Pancreas (tissue), 10 donors: Measurements from ENCODE around the gene ATP2C2. TPM values are rescaled to one million over a fixed set of nuclear protein-coding genes. Genes with fewer than 3 reads are reported as not detected.
A peak's percentile ranks its signal among the peaks of the same experiment; 100 is the strongest.

ENCODE experiments used
- ATAC-seq, 4 donors: fragments of 200-7000 bp; cut with Tn5 transposase; one replicate each; pipeline versions ENCODE4 v1.8.0 to v1.9.1; 2020; ENCODE audit warnings: mild to moderate bottlenecking in 4 of 4, moderate library complexity in 4 of 4
- DNase-seq, 6 donors: peaks; one replicate each; pipeline ENCODE4 v3.0.0-alpha.2; 2020
- FAIRE-seq: peaks from 2 replicates; lab custom pipeline; 2012; peaks lifted over from hg19 to GRCh38; lab: Jason Lieb, UNC
- H3K27ac ChIP-seq, 4 donors: fragments of 200-600 bp; sonication (generic); 1 replicate in 3 of 4; 2 replicates in 1 of 4; pipeline versions ENCODE4 v1.5.0 to v1.8.0; 2020
- H3K27me3 ChIP-seq, 4 donors: fragments of 200-600 bp; one replicate each; pipeline ENCODE4 v1.8.0; 2021
- H3K36me3 ChIP-seq, 3 donors: fragments of 200-600 bp; sonication (generic) in 1 of 3; one replicate each; pipeline versions ENCODE4 v1.5.0 to v1.8.0; 2020 to 2021
- H3K4me1 ChIP-seq, 3 donors: fragments of 200-600 bp; one replicate each; pipeline ENCODE4 v1.8.0; 2021
- H3K4me3 ChIP-seq, 4 donors: fragments of 200-600 bp; sonication (generic) in 2 of 4; one replicate each; pipeline versions ENCODE4 v1.5.0 to v1.8.0; 2020 to 2021
- H3K9me3 ChIP-seq, 4 donors: fragments of 200-600 bp; one replicate each; pipeline ENCODE4 v1.8.0; 2021
- WGBS, 2 donors: extraction: QIAGEN DNeasy Blood & Tissue Kit; methylation state at CpG; one replicate each; pipeline ENCODE4 v1.1.7; 2013; 5-methylcytosine and 5-hydroxymethylcytosine counted together
- intact Hi-C, 3 donors: fragments of 100-400 bp; cut with DNase I; formaldehyde crosslinking; loops; one replicate each; pipeline versions ENCODE4 v1.11.1 to v1.14.2; 2022
- polyA plus RNA-seq, 2 donors: library from polyadenylated mRNA; stranded (reverse); fragments of 200-250 nt; gene quantifications; one replicate each; pipeline ENCODE4 v1.2.3, GENCODE V29; 2013
- total RNA-seq, 6 donors: library from RNA; stranded (reverse); fragmentation: NEBNext Ultra II Directional in 4 of 6; extraction: Animal tissue kit (Norgen Biotek cat#: 25700) in 4 of 6; gene quantifications; one replicate each; pipeline versions ENCODE4 v1.2.1 to v1.2.4, GENCODE V29; 2021 to 2023
- TF ChIP-seq, protein P1 (sequence below), 4 donors: fragments of 200-600 bp; sonication (generic) in 3 of 4; IDR thresholded peaks; one replicate each; pipeline versions ENCODE4 v1.5.0 to v1.8.0; 2021; ENCODE audit warnings: antibody characterized with exemption in 4 of 4
- donor health status: healthy with polysubstance abuse.
- donor health status: DM: no; HTN: no; CAD: no; lungs with moderate emphysema.
- donor health status: DM: no; HTN: no; CAD: no.
- donor health status: control.
- donor health status: control.
- donor health status: Bipolar disorder and iron deficiency.
- donor health status: DM: yes; HTN: yes; CAD: no.
- donor health status: DM: no; HTN: no; CAD: no.
- donor health status: DM: no; HTN: no; CAD: no.
- donor health status: DM: yes; HTN: yes; CAD: no.

Gene ATP2C2
- total and polyA plus RNA-seq, 8 donors = 0.47 to 6.3 (median 2.2) TPM

DNA sequence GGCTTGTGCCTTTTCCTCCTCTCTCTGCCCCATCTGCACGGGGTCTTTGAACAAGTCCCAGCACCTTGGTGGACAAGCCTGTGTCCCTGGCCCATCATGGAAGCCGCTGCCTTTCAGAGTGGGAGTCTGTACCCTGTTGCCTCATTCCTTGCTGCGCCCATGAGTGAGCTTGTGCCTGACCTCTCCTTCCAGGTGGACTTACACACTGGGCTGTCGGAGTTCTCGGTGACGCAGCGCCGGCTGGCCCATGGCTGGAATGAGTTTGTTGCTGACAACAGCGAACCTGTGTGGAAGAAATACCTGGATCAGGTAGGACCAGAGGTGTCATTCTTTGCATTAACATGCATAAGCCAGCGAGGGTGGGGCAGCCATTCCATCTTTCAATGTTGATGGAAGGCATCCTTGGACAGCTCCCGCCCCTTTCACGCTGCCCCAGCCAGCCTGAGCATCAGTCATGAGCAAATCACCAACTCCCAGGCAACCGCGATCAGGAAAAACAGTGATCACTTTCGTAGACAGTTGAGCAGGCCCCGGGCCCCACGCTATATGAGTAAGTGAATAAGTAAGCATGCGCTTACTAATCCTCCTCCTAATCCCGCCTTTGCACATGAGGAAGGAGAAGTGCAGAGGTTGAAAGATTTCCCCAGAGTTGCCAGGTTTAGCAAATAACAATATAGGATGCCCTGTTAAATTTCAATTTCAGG is 36.8 kb downstream of the ATP2C2 start:
- Histone ChIP-seq H3K9me3 (no peaks in the 10 kb centered on the region), H3K4me1 (no peaks in the 10 kb centered on the region), H3K4me3 (no peak overlapping the region), H3K27me3 (no peaks in the 10 kb centered on the region), H3K27ac (no peak overlapping the region), H3K36me3 (no peaks in the 10 kb centered on the region)
- TF ChIP-seq, protein P1, sequence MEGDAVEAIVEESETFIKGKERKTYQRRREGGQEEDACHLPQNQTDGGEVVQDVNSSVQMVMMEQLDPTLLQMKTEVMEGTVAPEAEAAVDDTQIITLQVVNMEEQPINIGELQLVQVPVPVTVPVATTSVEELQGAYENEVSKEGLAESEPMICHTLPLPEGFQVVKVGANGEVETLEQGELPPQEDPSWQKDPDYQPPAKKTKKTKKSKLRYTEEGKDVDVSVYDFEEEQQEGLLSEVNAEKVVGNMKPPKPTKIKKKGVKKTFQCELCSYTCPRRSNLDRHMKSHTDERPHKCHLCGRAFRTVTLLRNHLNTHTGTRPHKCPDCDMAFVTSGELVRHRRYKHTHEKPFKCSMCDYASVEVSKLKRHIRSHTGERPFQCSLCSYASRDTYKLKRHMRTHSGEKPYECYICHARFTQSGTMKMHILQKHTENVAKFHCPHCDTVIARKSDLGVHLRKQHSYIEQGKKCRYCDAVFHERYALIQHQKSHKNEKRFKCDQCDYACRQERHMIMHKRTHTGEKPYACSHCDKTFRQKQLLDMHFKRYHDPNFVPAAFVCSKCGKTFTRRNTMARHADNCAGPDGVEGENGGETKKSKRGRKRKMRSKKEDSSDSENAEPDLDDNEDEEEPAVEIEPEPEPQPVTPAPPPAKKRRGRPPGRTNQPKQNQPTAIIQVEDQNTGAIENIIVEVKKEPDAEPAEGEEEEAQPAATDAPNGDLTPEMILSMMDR (IDR thresholded peaks at IDR 0.05) = no peak
- peak in 1 of 6 donors; percentile 25 for DNase-seq
- intact Hi-C loops = no loop called here
- no peak for FAIRE-seq
- 78 to 85% methylated on average over 19 of the region's 19 CpGs for WGBS, 2 donors
- ATAC-seq = no peak

DNA sequence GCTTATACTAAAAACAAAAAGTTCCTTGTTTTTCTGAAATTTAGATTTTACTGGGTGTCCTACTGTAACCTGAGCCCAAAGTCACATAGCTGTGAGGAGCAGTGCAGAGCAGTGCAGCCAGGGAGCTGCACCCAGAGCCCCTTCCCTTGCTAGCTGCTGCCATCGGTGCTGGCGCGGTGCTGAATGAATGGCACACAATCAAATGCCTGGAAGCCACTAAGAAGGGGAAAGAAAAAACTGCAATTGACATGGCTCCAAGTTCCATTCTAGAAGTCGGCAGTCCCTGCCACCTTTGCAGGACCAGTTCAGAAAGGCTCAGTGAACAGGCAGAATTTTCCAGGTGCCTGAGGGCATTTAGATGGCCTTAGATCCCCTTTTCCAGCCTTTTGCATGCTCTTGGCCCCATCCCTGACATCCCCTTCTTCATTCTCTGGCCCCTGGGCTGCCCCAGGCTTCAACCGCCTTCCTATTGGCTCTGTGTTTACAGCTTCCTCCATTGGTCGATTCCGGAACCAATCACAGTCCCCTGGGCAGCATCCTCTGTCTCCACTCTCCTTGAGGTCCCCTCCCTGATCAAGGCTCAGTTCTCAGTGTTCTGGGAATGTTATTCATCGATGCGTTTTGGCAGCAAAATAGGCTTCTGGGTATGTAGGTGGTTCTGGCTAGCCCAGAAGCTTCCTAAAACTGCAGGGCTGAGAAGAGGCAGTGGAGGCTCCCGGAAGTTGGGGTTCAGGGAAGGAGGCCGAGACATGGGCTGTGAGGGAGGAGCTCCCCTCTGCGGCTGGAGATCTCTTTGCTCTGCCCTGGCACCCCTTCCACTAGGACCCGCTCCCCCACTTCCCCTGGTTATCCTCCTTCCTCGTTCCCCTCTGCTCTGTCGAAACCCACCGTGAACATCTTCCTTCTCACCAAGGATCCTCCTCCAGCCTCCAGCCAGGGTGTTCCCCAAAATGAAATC is 37.9 kb downstream of the ATP2C2 start:
- TF ChIP-seq, protein P1 (IDR thresholded peaks at IDR 0.05) = no peak
- Histone ChIP-seq H3K27me3 (no peaks in the 10 kb centered on the region), H3K4me1 (no peaks in the 10 kb centered on the region), H3K4me3 (no peak overlapping the region), H3K9me3 (no peaks in the 10 kb centered on the region), H3K27ac (no peak overlapping the region), H3K36me3 (no peaks in the 10 kb centered on the region)
- WGBS, 2 donors = 70 to 84% methylated on average over 16 of the region's 16 CpGs
- FAIRE-seq (no peak), DNase-seq (peak in 1 of 6 donors; percentile 25), ATAC-seq (no peak)
- intact Hi-C loops = no loop called here

DNA sequence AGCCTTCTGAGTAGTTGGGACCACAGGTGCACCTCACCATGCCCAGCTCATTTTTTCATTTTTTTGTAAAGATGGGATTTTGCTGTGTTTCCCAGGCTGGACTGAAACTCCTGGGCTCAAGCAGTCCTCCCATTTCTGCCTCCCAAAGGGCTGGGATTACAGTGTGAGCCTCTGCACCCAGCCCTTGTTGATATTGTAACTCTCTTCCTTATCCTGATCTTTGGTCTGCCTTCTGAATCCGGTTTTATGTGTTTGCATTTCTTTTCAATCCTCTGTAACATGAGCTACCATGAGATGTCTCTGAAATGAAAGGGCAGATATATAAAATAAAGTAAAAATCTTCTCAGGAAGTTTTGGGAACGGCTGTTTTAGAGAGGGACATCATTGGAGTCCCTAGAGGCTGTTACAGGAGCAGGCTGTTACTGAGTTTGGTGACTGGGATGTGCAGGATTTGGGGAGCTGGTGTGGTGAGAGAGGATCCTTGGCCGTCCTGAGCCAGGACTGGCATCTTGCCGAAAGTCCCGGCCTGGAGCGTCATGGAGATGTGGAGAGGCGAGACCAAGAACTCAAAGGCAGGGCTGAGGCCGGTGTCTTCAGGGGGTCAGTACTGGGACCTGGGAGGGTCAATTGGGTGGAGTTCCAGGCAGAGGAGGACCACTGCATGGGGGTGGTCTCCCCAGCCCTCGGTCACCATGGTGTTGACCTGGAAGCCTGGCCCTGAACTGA is 39.4 kb downstream of the ATP2C2 start:
- H3K36me3 ChIP-seq = no peaks in the 10 kb centered on the region
- no peaks in the 10 kb centered on the region for H3K9me3 ChIP-seq
- no peaks in the 10 kb centered on the region for H3K4me1 ChIP-seq
- DNase-seq = peak in 1 of 6 donors; percentile 27
- intact Hi-C loops = no loop called here
- H3K4me3 ChIP-seq = no peak overlapping the region
- no peak overlapping the region for H3K27ac ChIP-seq
- H3K27me3 ChIP-seq = no peaks in the 10 kb centered on the region
- no peak for FAIRE-seq
- 62 to 73% methylated on average over 9 of the region's 9 CpGs for WGBS, 2 donors
- TF ChIP-seq, protein P1 (IDR thresholded peaks at IDR 0.05) = no peak
- no peak for ATAC-seq

DNA sequence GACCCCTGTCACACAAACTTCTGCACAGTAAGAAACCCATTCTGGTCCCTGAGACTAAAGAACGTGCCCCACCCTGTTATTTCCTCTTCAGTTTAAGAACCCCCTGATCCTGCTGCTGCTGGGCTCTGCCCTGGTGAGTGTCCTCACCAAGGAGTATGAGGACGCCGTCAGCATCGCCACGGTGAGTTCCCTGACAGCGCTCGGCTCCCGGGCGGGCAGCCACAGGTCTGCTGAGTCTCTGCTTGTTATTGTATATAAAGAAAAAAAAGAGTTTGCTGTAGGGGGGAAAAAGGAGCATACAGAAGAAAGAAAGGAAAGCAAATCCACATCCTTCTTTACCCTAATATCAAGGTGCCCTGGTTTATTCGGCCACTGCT is 40.0 kb downstream of the ATP2C2 start:
- FAIRE-seq (no peak), DNase-seq (peak in 1 of 6 donors; percentile 35), ATAC-seq (no peak)
- intact Hi-C loops = no loop called here
- H3K4me1 ChIP-seq = no peaks in the 10 kb centered on the region
- no peak overlapping the region for H3K4me3 ChIP-seq
- no peaks in the 10 kb centered on the region for H3K36me3 ChIP-seq
- no peak overlapping the region for H3K27ac ChIP-seq
- H3K27me3 ChIP-seq = no peaks in the 10 kb centered on the region
- TF ChIP-seq, protein P1 (IDR thresholded peaks at IDR 0.05) = no peak
- no peaks in the 10 kb centered on the region for H3K9me3 ChIP-seq
- WGBS, 2 donors = 67 to 76% methylated on average over 10 of the region's 10 CpGs
